Mucosa of rectum (tissue), 2 donors: ENCODE results near the gene PHC2.
"Not testable (repeated sequence)": the region's sequence is repeated elsewhere in the genome, so short reads cannot be mapped to it uniquely, and the experiment has no call there.

Experiments used
- H3K27ac ChIP-seq, 2 donors: one replicate each; pipeline ENCODE4 v1.7.0; 2013; ENCODE audit warnings: inconsistent platforms in 2 of 2, low read depth in 2 of 2, low read length in 2 of 2
- H3K27me3 ChIP-seq, 2 donors: one replicate each; pipeline ENCODE4 v1.7.0; 2013; ENCODE audit warnings: low read length in 2 of 2; ENCODE audit not compliant: control insufficient read depth in 2 of 2, insufficient read depth in 2 of 2
- H3K36me3 ChIP-seq, 2 donors: one replicate each; pipeline ENCODE4 v1.7.0; 2013; ENCODE audit warnings: low read length in 2 of 2; ENCODE audit not compliant: control insufficient read depth in 2 of 2, insufficient read depth in 2 of 2
- H3K4me1 ChIP-seq, 2 donors: one replicate each; pipeline ENCODE4 v1.7.0; 2013; ENCODE audit warnings: low read length in 2 of 2, mild to moderate bottlenecking in 1 of 2; ENCODE audit not compliant: control insufficient read depth in 2 of 2, insufficient read depth in 2 of 2
- H3K4me3 ChIP-seq, 2 donors: one replicate each; pipeline ENCODE4 v1.7.0; 2013; ENCODE audit warnings: low read length in 2 of 2
- H3K9ac ChIP-seq, 2 donors: one replicate each; pipeline ENCODE4 v1.7.0; 2013; ENCODE audit warnings: low read length in 2 of 2, low read depth in 1 of 2, mild to moderate bottlenecking in 1 of 2
- H3K9me3 ChIP-seq, 2 donors: one replicate each; pipeline ENCODE4 v1.7.0; 2013; ENCODE audit warnings: low read length in 2 of 2; ENCODE audit not compliant: control insufficient read depth in 2 of 2
- donor health status: healthy.
- donor health status: Normal muscosa, but diverticular disease.

Gene PHC2

GRCh38 chr1:33319949-33320618 lies 110.8 kb downstream of the PHC2 start:
- no peak overlapping the region for H3K27ac ChIP-seq
- H3K9me3 ChIP-seq = no peaks in the 10 kb centered on the region
- H3K4me3 ChIP-seq = no peak overlapping the region
- no peaks in the 10 kb centered on the region for H3K27me3 ChIP-seq
- H3K36me3 ChIP-seq = peaks cover 23 to 24% of the 10 kb centered on the region in 2 donors
- no peaks in the 10 kb centered on the region for H3K4me1 ChIP-seq
- H3K9ac ChIP-seq = no peak overlapping the region

GRCh38 chr1:33319186-33319948 lies 111.5 kb downstream of the PHC2 start:
- Histone ChIP-seq H3K4me3 (no peak overlapping the region), H3K9me3 (no peaks in the 10 kb centered on the region), H3K36me3 (peaks cover 16 to 17% of the 10 kb centered on the region in 2 donors), H3K27me3 (no peaks in the 10 kb centered on the region), H3K9ac (no peak overlapping the region), H3K4me1 (no peaks in the 10 kb centered on the region), H3K27ac (no peak overlapping the region)

- Histone ChIP-seq H3K4me3 (no peak overlapping the region), H3K36me3 (peaks cover 2 to 3% of the 10 kb centered on the region in 2 donors), H3K4me1 (no peaks in the 10 kb centered on the region), H3K27ac (no peak overlapping the region), H3K27me3 (no peaks in the 10 kb centered on the region), H3K9me3 (no peaks in the 10 kb centered on the region), H3K9ac (no peak overlapping the region)
These were observed 112.9 kb downstream of the PHC2 start for GRCh38 chr1:33317946-33318345.

GRCh38 chr1:33317354-33317753 lies 113.5 kb downstream of the PHC2 start:
- H3K4me3 ChIP-seq = no peak overlapping the region
- no peaks in the 10 kb centered on the region for H3K36me3 ChIP-seq
- H3K9ac ChIP-seq = no peak overlapping the region
- no peaks in the 10 kb centered on the region for H3K27me3 ChIP-seq
- no peaks in the 10 kb centered on the region for H3K9me3 ChIP-seq
- no peak overlapping the region for H3K27ac ChIP-seq
- no peaks in the 10 kb centered on the region for H3K4me1 ChIP-seq

GRCh38 chr1:33316601-33317000 lies 114.3 kb downstream of the PHC2 start:
- Histone ChIP-seq H3K4me1 (no peaks in the 10 kb centered on the region), H3K27me3 (no peaks in the 10 kb centered on the region), H3K36me3 (no peaks in the 10 kb centered on the region), H3K4me3 (no peak overlapping the region), H3K9me3 (no peaks in the 10 kb centered on the region), H3K27ac (no peak overlapping the region), H3K9ac (no peak overlapping the region)

- no peak overlapping the region for H3K9ac ChIP-seq
- no peaks in the 10 kb centered on the region for H3K27me3 ChIP-seq
- no peaks in the 10 kb centered on the region for H3K9me3 ChIP-seq
- no peaks in the 10 kb centered on the region for H3K4me1 ChIP-seq
- H3K36me3 ChIP-seq = no peaks in the 10 kb centered on the region
- no peak overlapping the region for H3K27ac ChIP-seq
- H3K4me3 ChIP-seq = no peak overlapping the region
These were observed 116.5 kb downstream of the PHC2 start for GRCh38 chr1:33314416-33314815.

- Histone ChIP-seq H3K9me3 (no peaks in the 10 kb centered on the region), H3K27me3 (no peaks in the 10 kb centered on the region), H3K9ac (no peak overlapping the region), H3K27ac (no peak overlapping the region), H3K4me1 (no peaks in the 10 kb centered on the region), H3K4me3 (no peak overlapping the region), H3K36me3 (no peaks in the 10 kb centered on the region)
These were observed 118.5 kb downstream of the PHC2 start for GRCh38 chr1:33312413-33312749.

GRCh38 chr1:33311706-33312412 lies 119.0 kb downstream of the PHC2 start:
- no peaks in the 10 kb centered on the region for H3K27me3 ChIP-seq
- H3K4me1 ChIP-seq = peaks cover 0 to 3% of the 10 kb centered on the region in 2 donors

GRCh38 chr1:33310702-33311101 lies 120.2 kb downstream of the PHC2 start:
- H3K4me1 ChIP-seq = peaks cover 0 to 6% of the 10 kb centered on the region in 2 donors
- H3K9me3 ChIP-seq = no peaks in the 10 kb centered on the region
- H3K9ac ChIP-seq = no peak overlapping the region
- H3K27me3 ChIP-seq = no peaks in the 10 kb centered on the region
- no peak overlapping the region for H3K4me3 ChIP-seq
- no peak overlapping the region for H3K27ac ChIP-seq
- no peaks in the 10 kb centered on the region for H3K36me3 ChIP-seq

More at GRCh38 chr1:33311706-33312412, 119.0 kb downstream of the PHC2 start:
- Histone ChIP-seq H3K9ac (no peak overlapping the region), H3K27ac (no peak overlapping the region), H3K4me3 (no peak overlapping the region), H3K9me3 (no peaks in the 10 kb centered on the region), H3K36me3 (no peaks in the 10 kb centered on the region)

- not testable (repeated sequence) for H3K27me3 ChIP-seq, H3K4me3 ChIP-seq, H3K4me1 ChIP-seq, H3K9ac ChIP-seq, H3K36me3 ChIP-seq, H3K9me3 ChIP-seq, H3K27ac ChIP-seq
These were observed 121.5 kb downstream of the PHC2 start for GRCh38 chr1:33309351-33309750.
